ENCODE data around the gene NOM1.

DNA sequence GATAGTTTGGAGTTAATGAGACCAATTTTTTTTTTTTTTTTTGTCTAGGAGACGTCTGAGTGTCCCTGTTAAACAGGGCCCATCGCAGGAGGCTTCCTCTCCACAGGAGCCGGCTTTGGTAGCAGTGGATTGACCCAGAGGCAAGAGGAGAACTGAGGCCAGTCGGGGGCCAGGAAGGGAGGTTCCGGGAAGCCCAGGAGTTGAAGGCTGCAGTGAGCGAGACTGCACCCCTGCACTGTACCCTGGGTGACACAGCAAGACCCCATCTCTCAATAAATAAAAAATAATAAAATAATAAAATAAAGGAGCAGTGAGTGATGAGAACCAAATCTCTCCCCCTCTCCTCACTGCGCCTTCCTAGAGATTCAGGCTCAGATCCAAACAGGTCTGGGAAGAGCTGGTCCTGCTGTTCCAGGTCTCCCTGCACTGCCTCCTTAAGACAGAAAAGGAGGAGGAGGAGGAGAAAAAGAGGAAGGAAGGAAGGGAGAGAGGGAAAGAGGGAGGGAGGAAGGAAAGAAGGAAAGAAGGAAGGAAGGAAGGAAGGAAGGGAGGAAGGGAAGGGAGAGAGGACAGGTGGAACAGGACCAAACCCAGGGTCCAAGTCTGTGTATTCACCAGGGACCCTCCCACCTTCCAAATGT is 57.4 kb downstream of the NOM1 start:
- no peak for TF ChIP-seq ELF4 (IDR thresholded peaks at IDR 0.05)
- no peak for TF ChIP-seq FOXM1 (IDR thresholded peaks at IDR 0.05; ENCODE audit: borderline replicate concordance)
- no peak for TF ChIP-seq SP1 (IDR thresholded peaks at IDR 0.05)
- TF ChIP-seq LEF1 (IDR thresholded peaks at IDR 0.05; ENCODE audit: borderline replicate concordance) = no peak
- TF ChIP-seq FOXK2 (IDR thresholded peaks at IDR 0.05) = no peak
- TF ChIP-seq, protein P1, sequence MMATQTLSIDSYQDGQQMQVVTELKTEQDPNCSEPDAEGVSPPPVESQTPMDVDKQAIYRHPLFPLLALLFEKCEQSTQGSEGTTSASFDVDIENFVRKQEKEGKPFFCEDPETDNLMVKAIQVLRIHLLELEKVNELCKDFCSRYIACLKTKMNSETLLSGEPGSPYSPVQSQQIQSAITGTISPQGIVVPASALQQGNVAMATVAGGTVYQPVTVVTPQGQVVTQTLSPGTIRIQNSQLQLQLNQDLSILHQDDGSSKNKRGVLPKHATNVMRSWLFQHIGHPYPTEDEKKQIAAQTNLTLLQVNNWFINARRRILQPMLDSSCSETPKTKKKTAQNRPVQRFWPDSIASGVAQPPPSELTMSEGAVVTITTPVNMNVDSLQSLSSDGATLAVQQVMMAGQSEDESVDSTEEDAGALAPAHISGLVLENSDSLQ (IDR thresholded peaks at IDR 0.05) = no peak

Measured in HEK293T (cell line).